ENCODE data around the gene EMSY. TPM values are rescaled to one million over a fixed set of nuclear protein-coding genes. Genes with fewer than 3 reads are reported as not detected.

EMSY gene
- total and polyA plus RNA-seq, 10 donors: 3.8 to 81.8 (median 32.1) TPM

DNA sequence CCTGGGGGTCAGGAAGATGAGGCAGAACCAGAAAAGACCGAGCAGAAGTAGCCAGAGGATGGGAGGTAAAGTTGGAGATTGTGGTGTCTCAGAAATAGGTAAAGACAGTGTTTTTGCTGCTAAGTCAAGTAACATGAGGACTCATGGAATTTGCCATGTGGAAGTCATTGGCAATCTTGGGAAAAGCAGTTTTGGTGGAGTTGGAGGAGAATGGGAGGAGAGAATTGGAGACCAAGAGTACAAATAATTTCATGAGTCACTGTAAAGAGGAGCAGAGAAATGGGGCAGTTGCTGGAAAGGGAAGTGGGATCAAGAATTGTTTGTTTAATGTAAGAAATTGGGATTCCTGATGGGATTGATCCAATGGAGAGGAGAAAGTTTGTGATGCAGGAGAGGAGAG lies 114.1 kb downstream of the EMSY start:
- intact Hi-C loops (cut with DNase I; ENCODE audit: low total_unique reads): no loop called here
- 81 to 100% (median 94%) methylated on average over 1 of the region's 1 CpG for WGBS, 5 donors
- H3K27ac ChIP-seq: no peak overlapping the region

DNA sequence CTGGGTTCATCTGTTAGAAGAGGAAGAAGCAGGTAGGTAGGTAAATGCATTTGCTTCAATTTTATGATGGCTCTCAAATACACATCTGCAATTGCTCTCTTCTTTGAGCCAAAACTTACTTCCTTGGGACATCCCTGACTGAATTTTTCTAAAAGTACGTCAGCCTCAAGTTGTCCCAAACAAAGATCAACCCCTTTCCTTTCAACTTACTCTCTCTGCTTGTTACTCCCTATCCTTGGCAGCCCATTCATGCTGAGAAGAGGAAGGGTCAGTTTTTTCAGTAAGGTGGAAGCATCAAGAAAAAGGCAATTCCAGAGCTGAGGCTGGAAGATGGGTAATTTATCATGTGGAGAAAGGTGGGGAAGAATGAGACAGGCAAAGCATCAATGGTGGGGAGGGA lies 114.5 kb downstream of the EMSY start:
- H3K4me1 ChIP-seq: peaks cover 0 to 17% (median 3%) of the 10 kb centered on the region in 6 donors
- intact Hi-C loops (cut with DNase I; ENCODE audit: low total_unique reads): no loop called here
- no peaks in the 10 kb centered on the region for H3K36me3 ChIP-seq

More for the DNA sequence above, 114.1 kb downstream of the EMSY start:
- Histone ChIP-seq H3K9me3 (no peaks in the 10 kb centered on the region), H3K36me3 (no peaks in the 10 kb centered on the region), H3K4me3 (no peak overlapping the region), H3K27me3 (replicated peaks in 1 of 7) (no peaks in the 10 kb centered on the region), H3K4me1 (peaks cover 0 to 20% (median 4%) of the 10 kb centered on the region in 6 donors)
- no peak for TF ChIP-seq POLR2A (IDR thresholded peaks at IDR 0.05)
- TF ChIP-seq, protein P1, sequence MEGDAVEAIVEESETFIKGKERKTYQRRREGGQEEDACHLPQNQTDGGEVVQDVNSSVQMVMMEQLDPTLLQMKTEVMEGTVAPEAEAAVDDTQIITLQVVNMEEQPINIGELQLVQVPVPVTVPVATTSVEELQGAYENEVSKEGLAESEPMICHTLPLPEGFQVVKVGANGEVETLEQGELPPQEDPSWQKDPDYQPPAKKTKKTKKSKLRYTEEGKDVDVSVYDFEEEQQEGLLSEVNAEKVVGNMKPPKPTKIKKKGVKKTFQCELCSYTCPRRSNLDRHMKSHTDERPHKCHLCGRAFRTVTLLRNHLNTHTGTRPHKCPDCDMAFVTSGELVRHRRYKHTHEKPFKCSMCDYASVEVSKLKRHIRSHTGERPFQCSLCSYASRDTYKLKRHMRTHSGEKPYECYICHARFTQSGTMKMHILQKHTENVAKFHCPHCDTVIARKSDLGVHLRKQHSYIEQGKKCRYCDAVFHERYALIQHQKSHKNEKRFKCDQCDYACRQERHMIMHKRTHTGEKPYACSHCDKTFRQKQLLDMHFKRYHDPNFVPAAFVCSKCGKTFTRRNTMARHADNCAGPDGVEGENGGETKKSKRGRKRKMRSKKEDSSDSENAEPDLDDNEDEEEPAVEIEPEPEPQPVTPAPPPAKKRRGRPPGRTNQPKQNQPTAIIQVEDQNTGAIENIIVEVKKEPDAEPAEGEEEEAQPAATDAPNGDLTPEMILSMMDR (IDR thresholded peaks at IDR 0.05 in 8 of 11, conservative IDR thresholded peaks at IDR 0.05 in 3 of 11): no peak
- no peak for TF ChIP-seq POLR2AphosphoS5 (IDR thresholded peaks at IDR 0.05)
- no peak for DNase-seq

DNA sequence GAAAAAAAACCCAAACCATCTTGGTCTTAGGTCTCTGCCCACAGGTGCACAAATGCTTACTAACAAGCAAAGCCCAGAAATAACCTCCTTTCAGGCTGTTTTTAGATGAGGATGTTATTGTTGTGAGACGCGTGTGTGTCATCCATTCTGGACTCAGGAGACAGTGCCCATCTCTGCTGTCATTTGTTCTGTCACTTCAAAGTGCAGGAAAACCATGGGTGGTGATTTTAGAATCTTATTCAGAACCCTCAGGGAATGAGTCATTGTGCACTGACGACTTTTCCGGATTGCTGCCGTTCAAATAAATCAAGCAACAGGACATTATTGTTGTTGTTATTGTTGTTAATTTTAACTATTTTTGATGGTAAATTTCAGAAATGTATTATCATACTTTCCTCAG lies 115.4 kb downstream of the EMSY start:
- 76 to 83% (median 79%) methylated on average over 5 of the region's 5 CpGs for whole genome bisulfite sequencing, 5 donors
- H3K27me3 ChIP-seq (replicated peaks in 1 of 7): no peaks in the 10 kb centered on the region
- H3K36me3 ChIP-seq: no peaks in the 10 kb centered on the region
- no peak for DNase-seq
- H3K4me3 ChIP-seq: no peak overlapping the region
- H3K9me3 ChIP-seq: no peaks in the 10 kb centered on the region
- intact Hi-C loops (cut with DNase I; ENCODE audit: low total_unique reads): no loop called here
- H3K27ac ChIP-seq: peak overlapping the region in 3 of 8 donors; percentile 2 to 37 (median 18)
- H3K4me1 ChIP-seq: peaks cover 0 to 15% (median 3%) of the 10 kb centered on the region in 6 donors
- no peak for TF ChIP-seq POLR2A (IDR thresholded peaks at IDR 0.05)
- no peak for TF ChIP-seq POLR2AphosphoS5 (IDR thresholded peaks at IDR 0.05)

More for the DNA sequence above, 114.5 kb downstream of the EMSY start:
- WGBS, 5 donors: 86 to 97% (median 90%) methylated on average over 1 of the region's 1 CpG
- no peak for TF ChIP-seq POLR2AphosphoS5 (IDR thresholded peaks at IDR 0.05)
- TF ChIP-seq, protein P1 (IDR thresholded peaks at IDR 0.05 in 8 of 11, conservative IDR thresholded peaks at IDR 0.05 in 3 of 11): no peak
- TF ChIP-seq POLR2A (IDR thresholded peaks at IDR 0.05): no peak
- Histone ChIP-seq H3K27ac (no peak overlapping the region), H3K9me3 (no peaks in the 10 kb centered on the region), H3K4me3 (no peak overlapping the region), H3K27me3 (replicated peaks in 1 of 7) (no peaks in the 10 kb centered on the region)
- no peak for DNase-seq

DNA sequence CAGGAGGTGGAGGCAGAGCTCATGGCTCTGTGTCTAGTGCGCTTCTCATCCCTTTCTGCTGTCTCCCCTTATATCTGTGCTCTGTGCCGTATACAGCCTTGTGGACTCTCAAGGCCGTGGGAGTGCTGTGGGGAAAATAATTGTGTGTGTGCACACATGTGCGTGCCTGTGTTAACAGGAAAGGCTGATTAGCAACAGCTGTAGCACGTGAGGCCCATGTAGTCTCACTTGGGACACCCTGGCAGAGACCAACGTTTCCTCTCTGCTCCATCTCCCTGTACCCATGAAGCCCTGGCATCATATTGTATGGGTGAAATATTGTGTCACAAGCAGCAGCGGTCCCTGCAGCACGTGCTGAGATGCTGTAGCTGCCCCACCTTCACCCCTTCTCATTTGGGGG lies 116.4 kb downstream of the EMSY start:
- H3K36me3 ChIP-seq: no peaks in the 10 kb centered on the region
- 45 to 62% (median 52%) methylated on average over 7 to 8 of the region's 8 CpGs for WGBS, 5 donors
- H3K4me3 ChIP-seq: no peak overlapping the region
- peaks cover 0 to 3% (median 0%) of the 10 kb centered on the region in 8 donors for H3K9me3 ChIP-seq
- DNase-seq: no peak
- no peaks in the 10 kb centered on the region for H3K27me3 ChIP-seq (replicated peaks in 1 of 7)
- TF ChIP-seq, protein P1 (IDR thresholded peaks at IDR 0.05 in 8 of 11, conservative IDR thresholded peaks at IDR 0.05 in 3 of 11): no peak
- TF ChIP-seq POLR2AphosphoS5 (IDR thresholded peaks at IDR 0.05) (peak in 2 of 3 donors; percentile 19), POLR2A (IDR thresholded peaks at IDR 0.05) (no peak)
- H3K4me1 ChIP-seq: peaks cover 0 to 15% (median 3%) of the 10 kb centered on the region in 6 donors
- peak overlapping the region in 3 of 8 donors; percentile 16 to 37 (median 18) for H3K27ac ChIP-seq
- intact Hi-C loops (cut with DNase I; ENCODE audit: low total_unique reads): no loop called here

Measured in spleen (tissue), 11 donors.